ENCODE measurements around the gene CCN6. TPM values are rescaled to one million over a fixed set of nuclear protein-coding genes. Genes with fewer than 3 reads are reported as not detected.

Gene CCN6
- total RNA-seq, 1 experiment from 2014 or later, result not detected

- no peak for DNase-seq (ENCODE audit: low spot score)
Measured at GRCh38 chr6:112114577-112115223, 60.8 kb downstream of the CCN6 start.

GRCh38 chr6:112116221-112116620 lies 62.3 kb downstream of the CCN6 start:
- DNase-seq (ENCODE audit: low spot score), result peak; percentile 2

GRCh38 chr6:112117554-112117953 lies 63.6 kb downstream of the CCN6 start:
- peak; percentile 2 for DNase-seq (ENCODE audit: low spot score)

DNA sequence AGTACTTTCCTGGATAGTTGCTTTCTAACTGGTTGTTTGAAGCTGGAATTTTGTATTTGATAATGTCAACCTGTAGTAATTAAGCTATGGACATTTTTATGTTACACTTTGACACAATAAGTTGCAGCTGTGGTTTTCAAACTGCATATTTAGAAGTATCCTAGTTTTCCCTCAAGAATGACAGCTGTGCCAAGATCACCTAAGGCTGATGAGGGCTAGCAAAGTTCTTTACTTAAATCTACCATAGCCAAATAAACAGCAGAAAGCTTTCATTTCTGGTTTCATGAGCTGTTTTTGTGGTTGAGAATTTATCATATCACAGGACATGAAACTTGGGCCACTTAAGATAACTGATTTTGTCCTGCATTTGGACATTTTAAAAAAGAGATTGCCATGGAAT lies 64.1 kb downstream of the CCN6 start:
- no peak for DNase-seq (ENCODE audit: low spot score)

Other genes with a start within 250 kb of the CCN6 start
- 10.9 and 13.9 TPM in 2 replicates for gene FYN, start 180.7 kb upstream of the CCN6 start, total RNA-seq (2014; rRNA removed; shearing (Covaris generic))
- gene TUBE1, start 33.4 kb downstream of the CCN6 start, total RNA-seq (2014; rRNA removed; shearing (Covaris generic)), result 9.5 and 11.6 TPM in 2 replicates
- gene FAM229B, start 33.5 kb downstream of the CCN6 start, total RNA-seq (2014; rRNA removed; shearing (Covaris generic)), result 0.20 and 0.89 TPM in 2 replicates
- not detected in 2 replicates for gene LAMA4, start 200.5 kb downstream of the CCN6 start, total RNA-seq (2014; rRNA removed; shearing (Covaris generic))

Data from HT-29 (cell line).